K562 (cell line): ENCODE measurements around the gene SMCO4.

Experiments used
- JUND ChIP-seq, 2 experiments: IDR thresholded peaks; 2 replicates in 1 of 2; 3 replicates in 1 of 2; pipeline ENCODE4 v1.6.1; 2011; ENCODE audit warnings: borderline replicate concordance in 2 of 2, low read depth in 2 of 2, low read length in 2 of 2, improper control_type of control experiment in 1 of 2, missing biosample characterization in 1 of 2, missing genetic modification characterization in 1 of 2, missing genetic modification reagents in 1 of 2
- PREB ChIP-seq: sonication (generic); formaldehyde crosslinking; IDR thresholded peaks from 2 replicates; pipeline ENCODE4 v1.8.1; 2023; ENCODE audit warnings: mild to moderate bottlenecking, missing genetic modification reagents
- RBM39 ChIP-seq: fragments of 200-400 bp; formaldehyde crosslinking; optimal IDR thresholded peaks from 2 replicates; pipeline ENCODE3; 2018; ENCODE audit warnings: low read depth, low read length
- SIX5 ChIP-seq, 2 experiments: IDR thresholded peaks; 2 replicates each; pipeline ENCODE4 v1.6.1; 2011; ENCODE audit warnings: low read length in 2 of 2, borderline replicate concordance in 1 of 2, low read depth in 1 of 2, mild to moderate bottlenecking in 1 of 2, moderate library complexity in 1 of 2; ENCODE audit not compliant: insufficient read depth in 1 of 2
- SMAD1 ChIP-seq: fragments of 150-350 bp; IDR thresholded peaks from 2 replicates; pipeline ENCODE4 v1.6.1; 2014; ENCODE audit warnings: low read length, low read depth; ENCODE audit not compliant: partially characterized antibody
- SOX6 ChIP-seq: fragments of 450-650 bp; IDR thresholded peaks from 2 replicates; pipeline ENCODE4 v1.6.1; 2014; ENCODE audit warnings: mild to moderate bottlenecking
- ZFP30 ChIP-seq: fragments of 250-450 bp; sonication (Bioruptor Pico); IDR thresholded peaks from 2 replicates; pipeline ENCODE4 v1.8.0; 2022; ENCODE audit warnings: moderate library complexity, mild to moderate bottlenecking, inconsistent platforms, borderline replicate concordance
- ZNF140 ChIP-seq: fragments of 250-450 bp; sonication (Bioruptor Pico); IDR thresholded peaks from 2 replicates; pipeline ENCODE4 v1.8.0; 2021; ENCODE audit warnings: moderate library complexity, mild to moderate bottlenecking, inconsistent platforms

DNA sequence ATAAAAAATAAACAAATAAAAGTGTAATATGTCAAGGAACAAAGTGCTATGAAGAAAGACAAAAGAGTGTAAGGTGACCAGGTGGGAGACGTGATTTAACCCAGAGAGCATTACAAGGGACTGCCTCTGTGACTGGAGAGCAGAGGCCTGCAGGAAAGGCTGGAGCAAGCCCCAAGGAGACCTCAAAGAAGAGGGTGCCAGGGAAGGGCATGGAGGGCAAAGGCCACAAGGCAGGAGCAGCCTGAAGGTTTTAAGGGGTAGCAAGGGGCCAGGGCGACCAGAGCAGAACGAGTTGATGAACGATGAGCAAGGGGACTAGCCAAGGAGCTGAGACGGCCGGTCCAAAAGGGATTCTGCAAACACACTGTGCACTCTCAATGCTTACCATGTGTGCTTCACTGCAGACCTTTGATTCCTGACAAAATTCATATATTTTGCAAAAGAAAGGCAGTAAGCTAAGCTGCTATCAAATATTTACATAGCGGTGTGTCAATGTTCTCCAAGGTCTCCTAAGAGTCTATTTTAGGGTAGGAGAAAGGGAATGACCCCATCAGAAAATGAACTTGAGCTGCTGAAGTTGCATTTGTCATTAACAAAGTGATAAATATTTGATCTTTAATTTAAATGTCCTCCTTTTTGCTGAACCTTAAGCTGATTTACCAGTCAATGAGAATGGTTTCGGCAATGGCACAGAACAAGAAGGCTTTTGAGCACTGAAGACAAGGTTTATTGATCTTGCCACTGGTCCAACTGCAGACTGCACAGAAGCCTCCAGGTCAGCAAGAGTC, 50.5 kb downstream of the SMCO4 start:
- TF ChIP-seq SOX6 (no peak), RBM39 (no peak), ZFP30 (CRISPR knock-in tag) (no peak), ZNF140 (no peak), PREB (CRISPR knock-in tag) (no peak), JUND (IDR thresholded peaks at IDR 0.05; ENCODE audit: borderline replicate concordance, low read depth, low read length) (no peak), JUND (tag; IDR thresholded peaks at IDR 0.05; ENCODE audit: borderline replicate concordance, low read depth, low read length) (no peak), SIX5 (IDR thresholded peaks at IDR 0.05; ENCODE audit: borderline replicate concordance in 1 of 2, insufficient read depth in 1 of 2, low read depth in 1 of 2, low read length in 2 of 2) (no peak), SMAD1 (no peak)
